22Rv1 (cell line): Measurements from ENCODE around the gene RITA1.

ENCODE experiments used
- H3K27ac ChIP-seq: fragments of 450-650 bp; 2 replicates; pipeline ENCODE4 v1.5.1; 2017
- CTCF ChIP-seq: fragments of 450-650 bp; IDR thresholded peaks from 2 replicates; pipeline ENCODE4 v1.5.1; 2017; ENCODE audit warnings: mild to moderate bottlenecking
- ZFX ChIP-seq: fragments of 450-650 bp; IDR thresholded peaks from 2 replicates; pipeline ENCODE4 v1.6.1; 2017; ENCODE audit warnings: antibody characterized with exemption, borderline replicate concordance

Gene RITA1

GRCh38 chr12:113207613-113208040, 22.1 kb downstream of the RITA1 start:
- TF ChIP-seq CTCF (no peak), ZFX (no peak)
- H3K27ac ChIP-seq = 0 out of 2 replicates have a peak overlapping the region, but pooled peaks have one; percentile 43

DNA sequence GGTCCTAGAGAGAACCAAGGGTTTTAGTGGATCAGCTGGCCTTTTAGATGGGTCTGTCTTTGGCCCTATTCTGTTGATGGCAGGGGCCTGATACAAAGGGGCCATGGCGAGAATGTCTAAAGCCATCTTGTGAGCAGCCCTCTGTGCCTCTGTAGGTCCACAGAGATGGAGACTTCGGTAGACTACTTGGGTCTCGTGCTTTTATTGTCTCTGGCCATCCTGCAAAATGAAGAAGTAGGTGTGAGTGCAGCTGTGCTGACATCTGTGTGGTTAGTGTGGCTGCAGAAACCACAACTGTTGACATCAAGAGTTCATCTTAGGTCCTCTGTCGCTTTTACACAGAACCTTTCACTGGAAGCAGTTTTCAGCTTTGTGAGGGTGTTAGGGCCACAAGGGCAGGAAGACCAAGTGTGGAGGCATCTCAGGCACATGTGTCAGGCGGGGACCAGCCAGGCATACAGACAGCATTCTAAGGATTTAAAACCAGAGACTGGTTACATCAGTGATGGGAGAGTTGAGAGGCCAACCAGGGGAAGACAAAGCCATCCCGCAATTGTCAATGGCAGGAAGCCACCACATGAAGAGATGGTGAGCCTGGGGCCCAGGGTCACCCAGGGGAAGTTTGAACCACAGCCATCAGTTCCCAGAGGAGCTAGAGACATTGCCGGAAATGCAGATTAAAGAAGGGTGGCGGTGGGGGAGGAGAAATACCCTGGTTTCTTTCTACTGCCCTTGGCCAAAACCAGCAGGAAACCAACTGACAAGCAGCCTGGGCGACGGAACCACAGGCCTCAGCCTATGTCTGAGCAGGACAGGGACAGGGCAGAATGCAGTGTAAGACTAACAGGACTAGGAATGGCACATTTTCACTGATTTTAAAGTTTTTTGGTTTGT, 22.8 kb downstream of the RITA1 start:
- no peak overlapping the region for H3K27ac ChIP-seq
- TF ChIP-seq ZFX (no peak), CTCF (no peak)

GRCh38 chr12:113211160-113211559, 25.6 kb downstream of the RITA1 start:
- TF ChIP-seq ZFX = no peak
- no peak for TF ChIP-seq CTCF
- H3K27ac ChIP-seq = no peak overlapping the region

- no peak overlapping the region for H3K27ac ChIP-seq
- TF ChIP-seq ZFX (no peak), CTCF (no peak)
These were observed 29.4 kb downstream of the RITA1 start for GRCh38 chr12:113214895-113215400.

- no peak for TF ChIP-seq ZFX
- no peak for TF ChIP-seq CTCF
- H3K27ac ChIP-seq = no peak overlapping the region
These were observed 30.5 kb downstream of the RITA1 start for GRCh38 chr12:113216027-113216426.

- TF ChIP-seq CTCF = no peak
- TF ChIP-seq ZFX = no peak
- peak overlapping the region; percentile 88 for H3K27ac ChIP-seq
These were observed 35.2 kb downstream of the RITA1 start for GRCh38 chr12:113220593-113221180.
